H9 (cell line): ENCODE measurements around the gene CDH4. TPM values are rescaled to one million over a fixed set of nuclear protein-coding genes. Genes with fewer than 3 reads are reported as not detected.

Experiments used
- DNase-seq: peaks from one replicate; pipeline ENCODE4 v3.0.0-alpha.2; 2017
- H2AFZ ChIP-seq: one replicate; pipeline ENCODE4 v1.6.1; 2013; ENCODE audit warnings: mild to moderate bottlenecking, low read length, control low read depth, moderate library complexity
- H2AK5ac ChIP-seq: 2 replicates; pipeline ENCODE4 v1.6.1; 2013; ENCODE audit warnings: low read length, control low read depth, mixed read lengths; ENCODE audit not compliant: insufficient read length
- H2BK120ac ChIP-seq: one replicate; pipeline ENCODE4 v1.6.1; 2013; ENCODE audit warnings: low read depth, mild to moderate bottlenecking, low read length, control low read depth, inconsistent platforms; ENCODE audit not compliant: poor library complexity, severe bottlenecking
- H2BK12ac ChIP-seq: 2 replicates; pipeline ENCODE4 v1.6.1; 2013; ENCODE audit warnings: low read length, control low read depth, mixed read lengths, low read depth; ENCODE audit not compliant: insufficient read length
- H2BK15ac ChIP-seq: 2 replicates; pipeline ENCODE4 v1.6.1; 2013; ENCODE audit warnings: low read depth, low read length, control low read depth
- H2BK20ac ChIP-seq: one replicate; pipeline ENCODE4 v1.6.1; 2013; ENCODE audit warnings: low read depth, mild to moderate bottlenecking, low read length, control low read depth, inconsistent platforms; ENCODE audit not compliant: poor library complexity, severe bottlenecking
- H2BK5ac ChIP-seq: 2 replicates; pipeline ENCODE4 v1.6.1; 2013; ENCODE audit warnings: low read length, control low read depth, mixed read lengths; ENCODE audit not compliant: insufficient read length
- H3K14ac ChIP-seq: 2 replicates; pipeline ENCODE4 v1.6.1; 2013; ENCODE audit warnings: low read length, control low read depth; ENCODE audit not compliant: insufficient read depth
- H3K18ac ChIP-seq: 2 replicates; pipeline ENCODE4 v1.6.1; 2013; ENCODE audit warnings: low read depth, mild to moderate bottlenecking, mixed read lengths, low read length, control low read depth; ENCODE audit not compliant: insufficient read length
- H3K23ac ChIP-seq: 2 replicates; pipeline ENCODE4 v1.6.1; 2013; ENCODE audit warnings: low read length, control low read depth, mixed read lengths, low read depth; ENCODE audit not compliant: insufficient read length
- H3K23me2 ChIP-seq: 2 replicates; pipeline ENCODE4 v1.6.1; 2013; ENCODE audit warnings: low read depth, mild to moderate bottlenecking, mixed read lengths, low read length, control low read depth; ENCODE audit not compliant: insufficient read length, poor library complexity, severe bottlenecking
- H3K27ac ChIP-seq: 2 replicates; pipeline ENCODE4 v1.5.1; 2013; ENCODE audit warnings: low read length, control low read depth, mixed read lengths, low read depth; ENCODE audit not compliant: insufficient read length
- H3K27me3 ChIP-seq: 2 replicates; pipeline ENCODE4 v1.6.1; 2013; ENCODE audit warnings: low read length, control low read depth, inconsistent platforms; ENCODE audit not compliant: insufficient read depth
- H3K4ac ChIP-seq: 2 replicates; pipeline ENCODE4 v1.6.1; 2013; ENCODE audit warnings: low read depth, mild to moderate bottlenecking, control low read depth, inconsistent platforms, low read length, moderate library complexity
- H3K4me1 ChIP-seq: 2 replicates; pipeline ENCODE4 v1.6.1; 2013; ENCODE audit warnings: low read length, control low read depth, inconsistent platforms; ENCODE audit not compliant: insufficient read depth
- H3K4me2 ChIP-seq: 2 replicates; pipeline ENCODE4 v1.6.1; 2013; ENCODE audit warnings: low read length, control low read depth, mixed read lengths; ENCODE audit not compliant: insufficient read length, insufficient read depth
- H3K56ac ChIP-seq: 2 replicates; pipeline ENCODE4 v1.6.1; 2013; ENCODE audit warnings: low read depth, mild to moderate bottlenecking, mixed read lengths, low read length, control low read depth; ENCODE audit not compliant: insufficient read length
- H3K79me1 ChIP-seq: 2 replicates; pipeline ENCODE4 v1.6.1; 2013; ENCODE audit warnings: low read depth, mild to moderate bottlenecking, moderate library complexity, low read length, control low read depth, inconsistent platforms; ENCODE audit not compliant: insufficient read depth, poor library complexity, severe bottlenecking
- H3K79me2 ChIP-seq: 2 replicates; pipeline ENCODE4 v1.6.1; 2013; ENCODE audit warnings: low read length, control low read depth, inconsistent platforms; ENCODE audit not compliant: insufficient read depth
- H3K9ac ChIP-seq: 2 replicates; pipeline ENCODE4 v1.6.1; 2013; ENCODE audit warnings: low read length, control low read depth, mixed read lengths; ENCODE audit not compliant: insufficient read length; ENCODE audit errors: extremely low read depth
- H3K9me3 ChIP-seq: one replicate; pipeline ENCODE4 v1.6.1; 2013; ENCODE audit warnings: low read depth, low read length, inconsistent platforms; ENCODE audit not compliant: control insufficient read depth
- H3T11ph ChIP-seq: one replicate; pipeline ENCODE4 v1.6.1; 2013; ENCODE audit warnings: mild to moderate bottlenecking, low read length, control low read depth, inconsistent platforms
- H4K20me1 ChIP-seq: one replicate; pipeline ENCODE4 v1.6.1; 2013; ENCODE audit not compliant: control insufficient read depth, insufficient read length, insufficient read depth
- H4K5ac ChIP-seq: 2 replicates; pipeline ENCODE4 v1.6.1; 2013; ENCODE audit warnings: low read depth, mild to moderate bottlenecking, mixed read lengths, low read length, control low read depth; ENCODE audit not compliant: insufficient read length
- H4K8ac ChIP-seq: replicated peaks from 2 replicates; pipeline ENCODE4 v1.6.1; 2013; ENCODE audit warnings: low read length, control low read depth, mixed read lengths, low read depth; ENCODE audit not compliant: insufficient read length
- H4K91ac ChIP-seq: 2 replicates; pipeline ENCODE4 v1.6.1; 2013; ENCODE audit warnings: low read depth, mild to moderate bottlenecking, moderate library complexity, mixed read lengths, low read length, control low read depth; ENCODE audit not compliant: insufficient read length
- H3K27ac Mint-ChIP-seq, 3 experiments: 2 replicates in 2 of 3; 3 replicates in 1 of 3; pipeline ENCODE4 v1.8.0; 2020 to 2021; ENCODE audit warnings: mixed read lengths in 3 of 3, mild to moderate bottlenecking in 1 of 3, moderate library complexity in 1 of 3
- H3K27me3 Mint-ChIP-seq: 2 replicates; pipeline ENCODE4 v1.8.0; 2021; ENCODE audit warnings: low read depth, mild to moderate bottlenecking, moderate library complexity, mixed read lengths
- H3K36me3 Mint-ChIP-seq, 3 experiments: 2 replicates in 2 of 3; 3 replicates in 1 of 3; pipeline ENCODE4 v1.8.0; 2020 to 2021; ENCODE audit warnings: low read depth in 3 of 3, mixed read lengths in 3 of 3; ENCODE audit not compliant: insufficient read depth in 1 of 3
- H3K4me1 Mint-ChIP-seq, 2 experiments: 2 replicates each; pipeline ENCODE4 v1.8.0; 2020; ENCODE audit warnings: mixed read lengths in 2 of 2
- H3K4me3 Mint-ChIP-seq, 2 experiments: 2 replicates in 1 of 2; 3 replicates in 1 of 2; pipeline ENCODE4 v1.8.0; 2020 to 2021; ENCODE audit warnings: mild to moderate bottlenecking in 2 of 2, mixed read lengths in 2 of 2, moderate library complexity in 1 of 2
- H3K9me3 Mint-ChIP-seq, 2 experiments: 2 replicates in 1 of 2; 3 replicates in 1 of 2; pipeline ENCODE4 v1.8.0; 2020; ENCODE audit warnings: mild to moderate bottlenecking in 2 of 2, mixed read lengths in 2 of 2, moderate library complexity in 1 of 2
- WGBS: extraction: QIAGEN DNeasy Blood & Tissue Kit; methylation state at CpG from one replicate; pipeline ENCODE4 v1.1.7; 2013; ENCODE audit warnings: missing lambda C conversion rate, low lambda C conversion rate, mixed read lengths; ENCODE audit not compliant: insufficient read length; ENCODE audit errors: extremely low coverage; 5-methylcytosine and 5-hydroxymethylcytosine counted together
- total RNA-seq: library from RNA; stranded (reverse); gene quantifications from 2 replicates; pipeline ENCODE4 v1.2.1, GENCODE V29; 2021
- TF ChIP-seq, protein P1 (sequence below): fragments of 200-600 bp; sonication (generic); conservative IDR thresholded peaks from 3 replicates; pipeline ENCODE4 v1.8.0; 2021; ENCODE audit warnings: antibody characterized with exemption, mild to moderate bottlenecking

CDH4 gene
- total RNA-seq, 1 experiment from 2014 or later, result 3.0 TPM

DNA sequence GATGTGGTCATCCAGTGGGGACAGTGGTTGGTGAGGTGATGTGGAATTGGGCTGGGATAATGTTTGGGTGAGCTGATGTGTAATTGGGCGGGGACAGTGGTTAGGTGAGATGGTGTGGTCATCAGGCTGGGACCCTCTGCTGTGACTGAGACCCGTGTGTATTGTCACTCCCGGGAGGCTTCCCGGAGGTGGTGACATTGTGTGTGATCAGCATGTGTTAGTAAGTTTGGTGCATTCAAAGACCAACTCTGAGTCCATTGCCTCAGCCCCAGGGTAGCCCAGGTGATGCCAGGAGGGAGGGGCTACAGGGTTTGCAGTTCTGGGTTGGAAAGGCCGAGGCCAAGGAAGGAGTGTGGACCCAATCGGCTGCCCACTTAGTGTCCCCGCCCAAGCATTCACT lies 438.1 kb downstream of the CDH4 start:
- H2BK5ac ChIP-seq, result no peak overlapping the region
- no peak overlapping the region for H3K9ac ChIP-seq
- H3K27me3 Mint-ChIP-seq, result peaks cover 79% of the 10 kb centered on the region
- no peak overlapping the region for H3K4me2 ChIP-seq
- no peak overlapping the region for H3K23ac ChIP-seq
- peaks cover 0 to 8% of the 10 kb centered on the region in 2 experiments; a peak in 3 of 5 replicates for H3K9me3 Mint-ChIP-seq
- H3K56ac ChIP-seq, result no peak overlapping the region
- H3K4me3 Mint-ChIP-seq, result no peak overlapping the region
- no peak overlapping the region for H2BK15ac ChIP-seq
- no peak overlapping the region for H2BK120ac ChIP-seq
- H3K27ac Mint-ChIP-seq, result 0 out of 7 replicates have a peak overlapping the region, but pooled peaks of 1 of the 3 experiments have one; percentile 11
- H3K4me1 ChIP-seq, result no peaks in the 10 kb centered on the region; the same call in 1 of the 2 replicates
- TF ChIP-seq, protein P1, sequence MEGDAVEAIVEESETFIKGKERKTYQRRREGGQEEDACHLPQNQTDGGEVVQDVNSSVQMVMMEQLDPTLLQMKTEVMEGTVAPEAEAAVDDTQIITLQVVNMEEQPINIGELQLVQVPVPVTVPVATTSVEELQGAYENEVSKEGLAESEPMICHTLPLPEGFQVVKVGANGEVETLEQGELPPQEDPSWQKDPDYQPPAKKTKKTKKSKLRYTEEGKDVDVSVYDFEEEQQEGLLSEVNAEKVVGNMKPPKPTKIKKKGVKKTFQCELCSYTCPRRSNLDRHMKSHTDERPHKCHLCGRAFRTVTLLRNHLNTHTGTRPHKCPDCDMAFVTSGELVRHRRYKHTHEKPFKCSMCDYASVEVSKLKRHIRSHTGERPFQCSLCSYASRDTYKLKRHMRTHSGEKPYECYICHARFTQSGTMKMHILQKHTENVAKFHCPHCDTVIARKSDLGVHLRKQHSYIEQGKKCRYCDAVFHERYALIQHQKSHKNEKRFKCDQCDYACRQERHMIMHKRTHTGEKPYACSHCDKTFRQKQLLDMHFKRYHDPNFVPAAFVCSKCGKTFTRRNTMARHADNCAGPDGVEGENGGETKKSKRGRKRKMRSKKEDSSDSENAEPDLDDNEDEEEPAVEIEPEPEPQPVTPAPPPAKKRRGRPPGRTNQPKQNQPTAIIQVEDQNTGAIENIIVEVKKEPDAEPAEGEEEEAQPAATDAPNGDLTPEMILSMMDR, result no peak
- no peak overlapping the region for H2AFZ ChIP-seq
- H4K5ac ChIP-seq, result no peak overlapping the region
- no peak overlapping the region for H3T11ph ChIP-seq
- H3K27me3 ChIP-seq, result no peaks in the 10 kb centered on the region; the same call in 1 of the 2 replicates
- no peaks in the 10 kb centered on the region for H3K79me1 ChIP-seq
- no peak for DNase-seq
- no peaks in the 10 kb centered on the region for H3K9me3 ChIP-seq
- H3K4ac ChIP-seq, result no peak overlapping the region
- H3K23me2 ChIP-seq, result no peaks in the 10 kb centered on the region
- H3K79me2 ChIP-seq, result no peaks in the 10 kb centered on the region
- H4K91ac ChIP-seq, result no peak overlapping the region
- H3K36me3 Mint-ChIP-seq, result peaks cover 0 to 5% (median 0%) of the 10 kb centered on the region in 3 experiments; a peak in 2 of 7 replicates
- no peak overlapping the region for H2AK5ac ChIP-seq
- H4K8ac ChIP-seq, result no peak overlapping the region
- H3K18ac ChIP-seq, result no peak overlapping the region
- H3K4me1 Mint-ChIP-seq, result peaks cover 6 to 8% of the 10 kb centered on the region in 2 experiments
- no peak overlapping the region for H3K14ac ChIP-seq
- peaks cover 5% of the 10 kb centered on the region for H4K20me1 ChIP-seq
- H2BK12ac ChIP-seq, result no peak overlapping the region
- no CpG with 5 or more reads among the region's 7 CpGs for WGBS
- no peak overlapping the region for H3K27ac ChIP-seq
- no peak overlapping the region for H2BK20ac ChIP-seq
